H7 (cell line): ENCODE results near the gene MAST4. TPM values are rescaled to one million over a fixed set of nuclear protein-coding genes. Genes with fewer than 3 reads are reported as not detected.

Experiments used
- DNase-seq: peaks from one replicate; pipeline ENCODE4 v3.0.0; 2012
- H3K27me3 ChIP-seq: 2 replicates; pipeline ENCODE4 v1.6.0; 2011; ENCODE audit warnings: mild to moderate bottlenecking, low read length; ENCODE audit not compliant: control insufficient read depth, insufficient read depth
- H3K36me3 ChIP-seq: replicated peaks from 2 replicates; pipeline ENCODE4 v1.5.1; 2011; ENCODE audit warnings: low read length; ENCODE audit not compliant: control insufficient read depth, insufficient read depth
- H3K4me3 ChIP-seq: 2 replicates; pipeline ENCODE4 v1.5.1; 2011; ENCODE audit warnings: low read depth, mild to moderate bottlenecking, control low read depth, low read length, moderate library complexity; ENCODE audit not compliant: insufficient read depth
- total RNA-seq: library from RNA; depleted of rRNA; stranded (reverse); fragments of >200 nt; shearing (Covaris generic); gene quantifications from 2 replicates; pipeline ENCODE4 v1.2.3, GENCODE V29; 2014

MAST4 gene
- total RNA-seq, 1 experiment from 2014 or later = 1.6 TPM

GRCh38 chr5:67031057-67031443 is 434.9 kb downstream of the MAST4 start:
- no peaks in the 10 kb centered on the region for H3K27me3 ChIP-seq
- H3K4me3 ChIP-seq = no peak overlapping the region
- no peaks in the 10 kb centered on the region for H3K36me3 ChIP-seq
- no peak for DNase-seq

GRCh38 chr5:67031692-67032091 is 435.5 kb downstream of the MAST4 start:
- no peaks in the 10 kb centered on the region for H3K27me3 ChIP-seq
- no peak for DNase-seq
- no peak overlapping the region for H3K4me3 ChIP-seq
- H3K36me3 ChIP-seq = no peaks in the 10 kb centered on the region

- DNase-seq = no peak
Measured at GRCh38 chr5:67032921-67033664, 436.9 kb downstream of the MAST4 start.

GRCh38 chr5:67033880-67034651 is 437.9 kb downstream of the MAST4 start:
- no peak for DNase-seq
- Histone ChIP-seq H3K4me3 (no peak overlapping the region), H3K36me3 (no peaks in the 10 kb centered on the region), H3K27me3 (no peaks in the 10 kb centered on the region)

More at GRCh38 chr5:67032921-67033664, 436.9 kb downstream of the MAST4 start:
- no peaks in the 10 kb centered on the region for H3K27me3 ChIP-seq
- H3K4me3 ChIP-seq = no peak overlapping the region
- H3K36me3 ChIP-seq = no peaks in the 10 kb centered on the region

GRCh38 chr5:67035098-67035740 is 439.0 kb downstream of the MAST4 start:
- Histone ChIP-seq H3K4me3 (no peak overlapping the region), H3K27me3 (no peaks in the 10 kb centered on the region), H3K36me3 (no peaks in the 10 kb centered on the region)
- DNase-seq = no peak

- H3K4me3 ChIP-seq = no peak overlapping the region
- H3K27me3 ChIP-seq = no peaks in the 10 kb centered on the region
- no peak for DNase-seq
- no peaks in the 10 kb centered on the region for H3K36me3 ChIP-seq
Measured at GRCh38 chr5:67037171-67037570, 441.0 kb downstream of the MAST4 start.

- no peak for DNase-seq
- Histone ChIP-seq H3K4me3 (no peak overlapping the region), H3K27me3 (no peaks in the 10 kb centered on the region)
Measured at GRCh38 chr5:67038817-67039603, 442.8 kb downstream of the MAST4 start.

GRCh38 chr5:67042176-67043003 is 446.2 kb downstream of the MAST4 start:
- Histone ChIP-seq H3K4me3 (no peak overlapping the region), H3K36me3 (no peaks in the 10 kb centered on the region), H3K27me3 (no peaks in the 10 kb centered on the region)
- DNase-seq = no peak

More at GRCh38 chr5:67038817-67039603, 442.8 kb downstream of the MAST4 start:
- no peaks in the 10 kb centered on the region for H3K36me3 ChIP-seq

GRCh38 chr5:67043796-67044511 is 447.8 kb downstream of the MAST4 start:
- no peak overlapping the region for H3K4me3 ChIP-seq
- H3K27me3 ChIP-seq = no peaks in the 10 kb centered on the region
- H3K36me3 ChIP-seq = no peaks in the 10 kb centered on the region
- no peak for DNase-seq

- no peaks in the 10 kb centered on the region for H3K36me3 ChIP-seq
- H3K4me3 ChIP-seq = no peak overlapping the region
- no peaks in the 10 kb centered on the region for H3K27me3 ChIP-seq
- DNase-seq = no peak
Measured at GRCh38 chr5:67045816-67046740, 449.9 kb downstream of the MAST4 start.

- no peak for DNase-seq
Measured at GRCh38 chr5:67047160-67047559, 451.0 kb downstream of the MAST4 start.

GRCh38 chr5:67047616-67048015 is 451.4 kb downstream of the MAST4 start:
- no peaks in the 10 kb centered on the region for H3K27me3 ChIP-seq
- no peak for DNase-seq
- H3K4me3 ChIP-seq = no peak overlapping the region

More at GRCh38 chr5:67047160-67047559, 451.0 kb downstream of the MAST4 start:
- H3K36me3 ChIP-seq = no peaks in the 10 kb centered on the region
- H3K4me3 ChIP-seq = no peak overlapping the region
- H3K27me3 ChIP-seq = no peaks in the 10 kb centered on the region

More at GRCh38 chr5:67047616-67048015, 451.4 kb downstream of the MAST4 start:
- H3K36me3 ChIP-seq = no peaks in the 10 kb centered on the region
